ENCODE data around the gene CSRNP3.

DNA sequence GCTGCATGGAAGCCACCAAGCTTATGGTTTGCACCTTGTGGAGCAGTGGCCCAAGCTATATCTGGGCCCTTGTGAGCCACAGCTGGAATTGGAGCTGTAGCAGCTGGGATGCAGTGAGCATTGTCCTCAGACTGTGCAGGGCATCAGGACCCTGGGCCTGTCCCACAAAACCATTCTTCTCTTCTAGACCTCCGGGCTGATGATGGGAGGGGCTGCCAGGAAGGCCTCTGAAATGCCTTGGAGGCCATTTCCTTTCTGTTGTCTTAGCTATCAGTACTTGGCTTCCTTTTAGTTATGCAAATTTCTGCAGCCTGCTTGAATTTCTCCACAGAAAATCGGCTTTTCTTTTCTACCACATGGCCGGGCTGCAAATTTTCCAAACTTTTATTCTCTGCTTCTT is 46.4 kb upstream of the CSRNP3 start:
- TF ChIP-seq, protein P1, sequence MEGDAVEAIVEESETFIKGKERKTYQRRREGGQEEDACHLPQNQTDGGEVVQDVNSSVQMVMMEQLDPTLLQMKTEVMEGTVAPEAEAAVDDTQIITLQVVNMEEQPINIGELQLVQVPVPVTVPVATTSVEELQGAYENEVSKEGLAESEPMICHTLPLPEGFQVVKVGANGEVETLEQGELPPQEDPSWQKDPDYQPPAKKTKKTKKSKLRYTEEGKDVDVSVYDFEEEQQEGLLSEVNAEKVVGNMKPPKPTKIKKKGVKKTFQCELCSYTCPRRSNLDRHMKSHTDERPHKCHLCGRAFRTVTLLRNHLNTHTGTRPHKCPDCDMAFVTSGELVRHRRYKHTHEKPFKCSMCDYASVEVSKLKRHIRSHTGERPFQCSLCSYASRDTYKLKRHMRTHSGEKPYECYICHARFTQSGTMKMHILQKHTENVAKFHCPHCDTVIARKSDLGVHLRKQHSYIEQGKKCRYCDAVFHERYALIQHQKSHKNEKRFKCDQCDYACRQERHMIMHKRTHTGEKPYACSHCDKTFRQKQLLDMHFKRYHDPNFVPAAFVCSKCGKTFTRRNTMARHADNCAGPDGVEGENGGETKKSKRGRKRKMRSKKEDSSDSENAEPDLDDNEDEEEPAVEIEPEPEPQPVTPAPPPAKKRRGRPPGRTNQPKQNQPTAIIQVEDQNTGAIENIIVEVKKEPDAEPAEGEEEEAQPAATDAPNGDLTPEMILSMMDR (IDR thresholded peaks at IDR 0.05): no peak
- no peak for TF ChIP-seq EP300 (IDR thresholded peaks at IDR 0.05; ENCODE audit: low read depth)
- TF ChIP-seq POLR2AphosphoS5 (IDR thresholded peaks at IDR 0.05): no peak
